Astrocyte (in vitro differentiated cells and primary cell): ENCODE results near the gene FOXA2. TPM values are rescaled to one million over a fixed set of nuclear protein-coding genes. Genes with fewer than 3 reads are reported as not detected.

Source experiments
- DNase-seq: peaks from one replicate; pipeline ENCODE4 v3.0.0-alpha.2; 2010; ENCODE audit warnings: low read depth
- FAIRE-seq: peaks from 2 replicates; lab custom pipeline; 2011; peaks lifted over from hg19 to GRCh38; lab: Jason Lieb, UNC
- H2AFZ ChIP-seq: 2 replicates; pipeline ENCODE4 v1.6.0; 2012; ENCODE audit warnings: low read depth, low read length, inconsistent platforms
- H3K27ac ChIP-seq: 2 replicates; pipeline ENCODE4 v1.5.1; 2011; ENCODE audit warnings: low read depth, low read length, inconsistent platforms
- H3K27me3 ChIP-seq: 2 replicates; pipeline ENCODE4 v1.6.0; 2011; ENCODE audit warnings: low read length, inconsistent platforms; ENCODE audit not compliant: insufficient read depth
- H3K36me3 ChIP-seq: 2 replicates; pipeline ENCODE4 v1.5.1; 2011; ENCODE audit warnings: low read length, inconsistent platforms; ENCODE audit not compliant: insufficient read depth
- H3K4me1 ChIP-seq: 2 replicates; pipeline ENCODE4 v1.5.1; 2011; ENCODE audit warnings: low read length, inconsistent platforms; ENCODE audit not compliant: insufficient read depth
- H3K4me2 ChIP-seq: 2 replicates; pipeline ENCODE4 v1.6.0; 2012; ENCODE audit warnings: low read length, inconsistent platforms
- H3K4me3 ChIP-seq: 2 replicates; pipeline ENCODE4 v1.5.1; 2011; ENCODE audit warnings: low read depth, mild to moderate bottlenecking, low read length, inconsistent platforms; ENCODE audit not compliant: insufficient read depth
- H3K79me2 ChIP-seq: 2 replicates; pipeline ENCODE4 v1.6.0; 2012; ENCODE audit warnings: mild to moderate bottlenecking, low read length, inconsistent platforms; ENCODE audit not compliant: insufficient read depth
- H3K9ac ChIP-seq: 2 replicates; pipeline ENCODE4 v1.6.0; 2012; ENCODE audit warnings: mild to moderate bottlenecking, low read length, inconsistent platforms
- H3K9me3 ChIP-seq: 2 replicates; pipeline ENCODE4 v1.5.1; 2012; ENCODE audit warnings: low read depth, mild to moderate bottlenecking, low read length, inconsistent platforms; ENCODE audit not compliant: insufficient read depth
- H4K20me1 ChIP-seq: 2 replicates; pipeline ENCODE4 v1.6.0; 2012; ENCODE audit warnings: low read length, inconsistent platforms; ENCODE audit not compliant: insufficient read depth
- H3K27ac Mint-ChIP-seq: one replicate; pipeline ENCODE4 v1.8.0; 2021; ENCODE audit warnings: mild to moderate bottlenecking, mixed read lengths; ENCODE audit not compliant: unreplicated experiment
- H3K27me3 Mint-ChIP-seq: one replicate; pipeline ENCODE4 v1.8.0; 2021; ENCODE audit warnings: low read depth, mixed read lengths; ENCODE audit not compliant: unreplicated experiment
- H3K36me3 Mint-ChIP-seq: one replicate; pipeline ENCODE4 v1.8.0; 2021; ENCODE audit warnings: low read depth, mixed read lengths; ENCODE audit not compliant: unreplicated experiment
- H3K4me1 Mint-ChIP-seq: one replicate; pipeline ENCODE4 v1.8.0; 2021; ENCODE audit warnings: low read depth, mixed read lengths; ENCODE audit not compliant: unreplicated experiment
- H3K4me3 Mint-ChIP-seq: one replicate; pipeline ENCODE4 v1.8.0; 2021; ENCODE audit warnings: mild to moderate bottlenecking, moderate library complexity, mixed read lengths; ENCODE audit not compliant: unreplicated experiment
- H3K9me3 Mint-ChIP-seq: one replicate; pipeline ENCODE4 v1.8.0; 2021; ENCODE audit warnings: mild to moderate bottlenecking, mixed read lengths; ENCODE audit not compliant: unreplicated experiment
- EZH2 ChIP-seq: IDR thresholded peaks from 2 replicates; pipeline ENCODE4 v1.6.1; 2012; ENCODE audit warnings: mild to moderate bottlenecking, low read length, inconsistent platforms; ENCODE audit not compliant: insufficient read depth
- total RNA-seq: library from RNA; stranded (reverse); gene quantifications from 2 replicates; pipeline ENCODE4 v1.2.1, GENCODE V29; 2021
- TF ChIP-seq, protein P1 (sequence below): IDR thresholded peaks from 2 replicates; pipeline ENCODE4 v1.5.1; 2011; ENCODE audit warnings: low read depth, mild to moderate bottlenecking, inconsistent platforms, low read length, moderate library complexity; ENCODE audit not compliant: insufficient read depth

Gene FOXA2
- total RNA-seq, 1 donor from 2014 or later = not detected

DNA sequence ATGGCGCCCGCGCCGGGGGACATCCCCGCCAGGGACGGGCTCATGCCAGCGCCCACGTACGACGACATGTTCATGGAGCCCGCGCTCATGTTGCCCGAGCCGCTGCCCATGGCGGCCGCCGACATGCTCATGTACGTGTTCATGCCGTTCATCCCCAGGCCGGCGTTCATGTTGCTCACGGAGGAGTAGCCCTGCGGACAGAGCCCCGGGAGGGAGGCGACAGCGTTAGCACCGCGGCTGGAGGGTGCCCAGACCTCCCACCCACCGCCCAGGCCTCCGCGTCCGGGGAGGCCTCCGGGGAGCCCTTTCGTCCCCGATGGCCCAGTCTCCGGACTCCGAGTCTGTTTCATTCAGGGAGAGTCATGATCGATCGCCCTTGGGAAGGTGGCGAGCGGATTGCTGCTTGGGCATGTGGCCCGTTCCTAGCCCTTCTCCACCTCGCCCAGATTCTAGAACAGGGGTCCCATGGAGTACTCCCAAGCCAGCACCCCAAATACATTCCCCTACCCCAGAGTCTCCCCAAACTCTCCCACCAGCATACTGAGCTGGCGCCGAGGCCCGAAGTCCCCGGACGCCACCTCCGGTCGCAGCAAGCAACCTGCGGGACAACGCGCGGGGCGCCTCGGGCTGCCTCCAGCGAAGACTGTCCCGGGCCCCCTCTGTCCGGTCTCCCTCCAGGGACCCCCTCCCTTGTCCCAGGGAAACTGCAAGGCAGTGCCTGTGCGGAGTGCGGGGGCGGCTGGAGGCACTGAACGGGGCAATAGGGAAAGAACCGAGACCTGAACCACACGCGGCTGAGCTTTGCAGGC, 1.2 kb downstream of the FOXA2 start:
- H3K4me3 ChIP-seq = no peak overlapping the region
- peaks cover 29% of the 10 kb centered on the region for H3K9me3 Mint-ChIP-seq
- H3K4me3 Mint-ChIP-seq = no peak overlapping the region
- no peak overlapping the region for H3K27ac ChIP-seq
- H3K4me2 ChIP-seq = no peak overlapping the region
- TF ChIP-seq EZH2 = peak; percentile 54
- TF ChIP-seq, protein P1, sequence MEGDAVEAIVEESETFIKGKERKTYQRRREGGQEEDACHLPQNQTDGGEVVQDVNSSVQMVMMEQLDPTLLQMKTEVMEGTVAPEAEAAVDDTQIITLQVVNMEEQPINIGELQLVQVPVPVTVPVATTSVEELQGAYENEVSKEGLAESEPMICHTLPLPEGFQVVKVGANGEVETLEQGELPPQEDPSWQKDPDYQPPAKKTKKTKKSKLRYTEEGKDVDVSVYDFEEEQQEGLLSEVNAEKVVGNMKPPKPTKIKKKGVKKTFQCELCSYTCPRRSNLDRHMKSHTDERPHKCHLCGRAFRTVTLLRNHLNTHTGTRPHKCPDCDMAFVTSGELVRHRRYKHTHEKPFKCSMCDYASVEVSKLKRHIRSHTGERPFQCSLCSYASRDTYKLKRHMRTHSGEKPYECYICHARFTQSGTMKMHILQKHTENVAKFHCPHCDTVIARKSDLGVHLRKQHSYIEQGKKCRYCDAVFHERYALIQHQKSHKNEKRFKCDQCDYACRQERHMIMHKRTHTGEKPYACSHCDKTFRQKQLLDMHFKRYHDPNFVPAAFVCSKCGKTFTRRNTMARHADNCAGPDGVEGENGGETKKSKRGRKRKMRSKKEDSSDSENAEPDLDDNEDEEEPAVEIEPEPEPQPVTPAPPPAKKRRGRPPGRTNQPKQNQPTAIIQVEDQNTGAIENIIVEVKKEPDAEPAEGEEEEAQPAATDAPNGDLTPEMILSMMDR = no peak
- no peak overlapping the region for H3K27ac Mint-ChIP-seq
- peaks cover 69% of the 10 kb centered on the region for H3K27me3 ChIP-seq
- no peaks in the 10 kb centered on the region for H3K4me1 ChIP-seq
- peaks cover 74% of the 10 kb centered on the region for H3K27me3 Mint-ChIP-seq
- no peaks in the 10 kb centered on the region for H4K20me1 ChIP-seq
- no peaks in the 10 kb centered on the region for H3K9me3 ChIP-seq
- FAIRE-seq (no peak), DNase-seq (no peak)
- no peaks in the 10 kb centered on the region for H3K36me3 Mint-ChIP-seq
- H2AFZ ChIP-seq = no peak overlapping the region
- H3K4me1 Mint-ChIP-seq = no peaks in the 10 kb centered on the region
- H3K36me3 ChIP-seq = no peaks in the 10 kb centered on the region
- H3K9ac ChIP-seq = no peak overlapping the region
- H3K79me2 ChIP-seq = no peaks in the 10 kb centered on the region

DNA sequence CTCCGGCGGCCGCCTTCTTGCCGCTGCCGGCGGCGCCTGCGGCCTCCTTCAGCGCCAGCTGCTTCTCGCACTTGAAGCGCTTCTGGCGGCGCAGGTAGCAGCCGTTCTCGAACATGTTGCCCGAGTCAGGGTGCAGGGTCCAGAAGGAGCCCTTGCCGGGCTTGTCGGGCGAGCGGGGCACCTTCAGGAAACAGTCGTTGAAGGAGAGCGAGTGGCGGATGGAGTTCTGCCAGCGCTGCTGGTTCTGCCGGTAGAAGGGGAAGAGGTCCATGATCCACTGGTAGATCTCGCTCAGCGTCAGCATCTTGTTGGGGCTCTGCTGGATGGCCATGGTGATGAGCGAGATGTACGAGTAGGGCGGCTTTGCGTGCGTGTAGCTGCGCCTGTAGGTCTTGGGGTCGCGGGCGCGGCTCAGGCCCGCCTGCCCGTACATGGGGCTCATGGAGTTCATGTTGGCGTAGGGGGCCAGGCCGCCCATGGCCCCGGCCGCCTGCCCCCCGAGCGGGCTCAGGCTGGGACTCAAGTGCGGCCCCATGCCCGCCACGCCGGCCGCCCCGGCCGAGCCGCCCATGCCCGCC, 1.9 kb downstream of the FOXA2 start:
- H3K79me2 ChIP-seq = no peaks in the 10 kb centered on the region
- H4K20me1 ChIP-seq = no peaks in the 10 kb centered on the region
- peak; percentile 80 for TF ChIP-seq EZH2
- TF ChIP-seq, protein P1 = no peak
- no peak overlapping the region for H3K4me3 ChIP-seq
- H3K36me3 ChIP-seq = no peaks in the 10 kb centered on the region
- FAIRE-seq (no peak), DNase-seq (no peak)
- H3K9me3 Mint-ChIP-seq = peaks cover 33% of the 10 kb centered on the region
- H3K27me3 ChIP-seq = peaks cover 73% of the 10 kb centered on the region
- H3K9ac ChIP-seq = no peak overlapping the region
- no peak overlapping the region for H3K4me2 ChIP-seq
- no peaks in the 10 kb centered on the region for H3K4me1 ChIP-seq
- H3K27ac ChIP-seq = no peak overlapping the region
- H3K27me3 Mint-ChIP-seq = peaks cover 74% of the 10 kb centered on the region
- H3K4me3 Mint-ChIP-seq = no peak overlapping the region
- no peaks in the 10 kb centered on the region for H3K4me1 Mint-ChIP-seq
- no peak overlapping the region for H2AFZ ChIP-seq
- no peak overlapping the region for H3K27ac Mint-ChIP-seq
- peaks cover 2% of the 10 kb centered on the region for H3K36me3 Mint-ChIP-seq
- H3K9me3 ChIP-seq = no peaks in the 10 kb centered on the region
